ENCODE data around the gene SCAF4. TPM values are rescaled to one million over a fixed set of nuclear protein-coding genes. Genes with fewer than 3 reads are reported as not detected.
"Not testable (repeated sequence)": the region's sequence is repeated elsewhere in the genome, so short reads cannot be mapped to it uniquely, and the experiment has no call there.

Gene SCAF4
- polyA plus RNA-seq, 1 of the 3 experiments (the other 2 are of a cell fraction), result 8.5 TPM

DNA sequence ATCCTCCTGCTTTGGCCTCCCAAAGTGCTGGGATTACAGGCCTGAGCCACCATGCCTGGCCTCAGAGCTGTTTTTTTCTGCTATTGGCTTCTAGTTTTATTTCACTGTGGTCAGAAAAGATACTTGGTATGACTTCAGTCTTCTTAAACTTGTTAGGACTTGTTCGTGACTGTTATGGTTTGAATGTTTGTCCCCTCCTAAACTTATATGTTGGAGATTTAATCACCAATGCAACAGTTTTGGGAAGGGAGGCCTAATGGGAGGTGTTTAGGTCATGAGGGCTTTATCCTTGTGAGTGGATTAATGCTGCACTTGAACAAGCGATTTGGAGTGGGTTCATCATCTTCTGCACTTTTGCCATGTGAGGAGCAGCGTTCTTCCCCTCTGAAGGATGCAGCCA lies 96.9 kb downstream of the SCAF4 start:
- H3K79me2 ChIP-seq (ENCODE audit: insufficient read depth), result no peaks in the 10 kb centered on the region
- H3K9ac ChIP-seq, result no peak overlapping the region
- TF ChIP-seq, protein P1, sequence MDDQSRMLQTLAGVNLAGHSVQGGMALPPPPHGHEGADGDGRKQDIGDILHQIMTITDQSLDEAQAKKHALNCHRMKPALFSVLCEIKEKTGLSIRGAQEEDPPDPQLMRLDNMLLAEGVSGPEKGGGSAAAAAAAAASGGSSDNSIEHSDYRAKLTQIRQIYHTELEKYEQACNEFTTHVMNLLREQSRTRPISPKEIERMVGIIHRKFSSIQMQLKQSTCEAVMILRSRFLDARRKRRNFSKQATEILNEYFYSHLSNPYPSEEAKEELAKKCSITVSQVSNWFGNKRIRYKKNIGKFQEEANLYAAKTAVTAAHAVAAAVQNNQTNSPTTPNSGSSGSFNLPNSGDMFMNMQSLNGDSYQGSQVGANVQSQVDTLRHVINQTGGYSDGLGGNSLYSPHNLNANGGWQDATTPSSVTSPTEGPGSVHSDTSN (IDR thresholded peaks at IDR 0.05), result no peak
- TF ChIP-seq, protein P2, sequence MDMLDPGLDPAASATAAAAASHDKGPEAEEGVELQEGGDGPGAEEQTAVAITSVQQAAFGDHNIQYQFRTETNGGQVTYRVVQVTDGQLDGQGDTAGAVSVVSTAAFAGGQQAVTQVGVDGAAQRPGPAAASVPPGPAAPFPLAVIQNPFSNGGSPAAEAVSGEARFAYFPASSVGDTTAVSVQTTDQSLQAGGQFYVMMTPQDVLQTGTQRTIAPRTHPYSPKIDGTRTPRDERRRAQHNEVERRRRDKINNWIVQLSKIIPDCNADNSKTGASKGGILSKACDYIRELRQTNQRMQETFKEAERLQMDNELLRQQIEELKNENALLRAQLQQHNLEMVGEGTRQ (IDR thresholded peaks at IDR 0.05; ENCODE audit: borderline replicate concordance, low read depth, low read length), result no peak
- TF ChIP-seq GATA2 (CRISPR knock-in tag; IDR thresholded peaks at IDR 0.05) (no peak), FOSL2 (IDR thresholded peaks at IDR 0.05; ENCODE audit: borderline replicate concordance, low read depth) (no peak), EP300 (IDR thresholded peaks at IDR 0.05; ENCODE audit: borderline replicate concordance in 1 of 2, low read depth in 1 of 2, low read length in 1 of 2) (no peak), FOXJ3 (CRISPR knock-in tag; IDR thresholded peaks at IDR 0.05) (no peak), POLR2AphosphoS5 (IDR thresholded peaks at IDR 0.05; ENCODE audit: low read depth, low read length) (no peak), NFIC (IDR thresholded peaks at IDR 0.05; ENCODE audit: borderline replicate concordance) (no peak), TAF1 (IDR thresholded peaks at IDR 0.05; ENCODE audit: borderline replicate concordance, low read depth, low read length) (no peak), SMC3 (IDR thresholded peaks at IDR 0.05; ENCODE audit: low read depth, low read length) (no peak), TEAD4 (IDR thresholded peaks at IDR 0.05; ENCODE audit: borderline replicate concordance, insufficient read depth) (no peak), RXRA (IDR thresholded peaks at IDR 0.05; ENCODE audit: borderline replicate concordance, low read depth) (no peak), NRF1 (IDR thresholded peaks at IDR 0.05; ENCODE audit: low read depth, low read length) (no peak), MEF2A (IDR thresholded peaks at IDR 0.05; ENCODE audit: borderline replicate concordance, low read depth) (no peak)
- TF ChIP-seq, protein P3, sequence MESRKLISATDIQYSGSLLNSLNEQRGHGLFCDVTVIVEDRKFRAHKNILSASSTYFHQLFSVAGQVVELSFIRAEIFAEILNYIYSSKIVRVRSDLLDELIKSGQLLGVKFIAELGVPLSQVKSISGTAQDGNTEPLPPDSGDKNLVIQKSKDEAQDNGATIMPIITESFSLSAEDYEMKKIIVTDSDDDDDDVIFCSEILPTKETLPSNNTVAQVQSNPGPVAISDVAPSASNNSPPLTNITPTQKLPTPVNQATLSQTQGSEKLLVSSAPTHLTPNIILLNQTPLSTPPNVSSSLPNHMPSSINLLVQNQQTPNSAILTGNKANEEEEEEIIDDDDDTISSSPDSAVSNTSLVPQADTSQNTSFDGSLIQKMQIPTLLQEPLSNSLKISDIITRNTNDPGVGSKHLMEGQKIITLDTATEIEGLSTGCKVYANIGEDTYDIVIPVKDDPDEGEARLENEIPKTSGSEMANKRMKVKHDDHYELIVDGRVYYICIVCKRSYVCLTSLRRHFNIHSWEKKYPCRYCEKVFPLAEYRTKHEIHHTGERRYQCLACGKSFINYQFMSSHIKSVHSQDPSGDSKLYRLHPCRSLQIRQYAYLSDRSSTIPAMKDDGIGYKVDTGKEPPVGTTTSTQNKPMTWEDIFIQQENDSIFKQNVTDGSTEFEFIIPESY (IDR thresholded peaks at IDR 0.05; ENCODE audit: borderline replicate concordance, low read depth), result no peak
- TF ChIP-seq, protein P4, sequence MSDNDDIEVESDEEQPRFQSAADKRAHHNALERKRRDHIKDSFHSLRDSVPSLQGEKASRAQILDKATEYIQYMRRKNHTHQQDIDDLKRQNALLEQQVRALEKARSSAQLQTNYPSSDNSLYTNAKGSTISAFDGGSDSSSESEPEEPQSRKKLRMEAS (IDR thresholded peaks at IDR 0.05; ENCODE audit: low read depth), result no peak
- no peaks in the 10 kb centered on the region for H3K9me2 ChIP-seq
- ChIA-PET POLR2A (no interaction called here), CTCF (no interaction called here)
- DNase-seq, result no peak
- no peaks in the 10 kb centered on the region for H4K20me1 ChIP-seq (ENCODE audit: insufficient read depth)
- H3K36me3 ChIP-seq (replicated peaks in 1 of 2; ENCODE audit: control insufficient read depth in 1 of 2, insufficient read depth in 2 of 2, low read length in 1 of 2), result no peaks in the 10 kb centered on the region
- H3K9me3 ChIP-seq, result no peaks in the 10 kb centered on the region; the same call in 1 of the 2 replicates
- WGBS (ENCODE audit: low lambda C conversion rate), result 76% methylated on average over 3 of the region's 3 CpGs
- H3K4me3 ChIP-seq (ENCODE audit: low read depth in 2 of 2, low read length in 1 of 2), result no peak overlapping the region
- no peak overlapping the region for H3K27ac ChIP-seq (ENCODE audit: low read depth in 2 of 2, low read length in 1 of 2)
- no peak overlapping the region for H3K4me2 ChIP-seq
- no peak overlapping the region for H2AFZ ChIP-seq (ENCODE audit: low read depth)
- H3K27me3 ChIP-seq (ENCODE audit: insufficient read depth), result no peaks in the 10 kb centered on the region
- peaks cover 0 to 5% of the 10 kb centered on the region in 2 experiments; a peak in 1 of 4 replicates for H3K4me1 ChIP-seq (ENCODE audit: control insufficient read depth in 1 of 2, insufficient read depth in 2 of 2, low read depth in 1 of 2, low read length in 1 of 2)
- peaks cover 3% of the 10 kb centered on the region for H3F3A ChIP-seq (replicated peaks; ENCODE audit: insufficient read depth)

DNA sequence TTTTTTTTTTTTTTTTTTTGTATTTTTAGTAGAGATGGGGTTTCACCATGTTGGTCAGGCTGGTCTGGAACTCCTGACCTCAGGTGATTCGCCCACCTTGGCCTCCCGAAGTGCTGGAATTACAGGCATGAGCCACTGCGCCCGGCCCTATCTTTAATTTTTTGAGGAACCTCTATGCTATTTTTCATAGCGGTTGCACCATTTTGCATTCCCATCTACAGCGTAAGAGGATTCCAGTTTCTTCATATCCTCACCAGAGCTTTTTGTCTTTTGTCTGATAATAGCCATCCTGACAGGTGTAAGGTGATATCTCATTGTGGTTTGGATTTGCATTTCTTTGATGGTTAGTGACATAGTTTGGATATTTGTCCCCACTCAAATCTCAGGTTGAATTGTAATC lies 100.0 kb downstream of the SCAF4 start:
- H4K20me1 ChIP-seq (ENCODE audit: insufficient read depth); H3K27me3 ChIP-seq (ENCODE audit: insufficient read depth); H3K9me2 ChIP-seq; POLR2A ChIA-PET; H3K9ac ChIP-seq; H3K4me2 ChIP-seq; H3K9me3 ChIP-seq; H3K79me2 ChIP-seq (ENCODE audit: insufficient read depth); H3K4me3 ChIP-seq (ENCODE audit: low read depth in 2 of 2, low read length in 1 of 2); H2AFZ ChIP-seq (ENCODE audit: low read depth); H3K27ac ChIP-seq (ENCODE audit: low read depth in 2 of 2, low read length in 1 of 2); H3K4me1 ChIP-seq (ENCODE audit: control insufficient read depth in 1 of 2, insufficient read depth in 2 of 2, low read depth in 1 of 2, low read length in 1 of 2); DNase-seq; H3K36me3 ChIP-seq (replicated peaks in 1 of 2; ENCODE audit: control insufficient read depth in 1 of 2, insufficient read depth in 2 of 2, low read length in 1 of 2); CTCF ChIA-PET; H3F3A ChIP-seq (replicated peaks; ENCODE audit: insufficient read depth): not testable (repeated sequence)
- WGBS (ENCODE audit: low lambda C conversion rate), result 97% methylated on average over 6 of the region's 6 CpGs

All from SK-N-SH (cell line).